Measurements from ENCODE around the gene CMC2. TPM values are rescaled to one million over a fixed set of nuclear protein-coding genes. Genes with fewer than 3 reads are reported as not detected.

CMC2 gene
- total and polyA plus RNA-seq, 9 of the 15 experiments (the other 6 are each of a cell fraction or from before 2014, with no cell fraction given): 122 to 501 (median 172) TPM

GRCh38 chr16:81006211-81006812, 373 bp downstream of the CMC2 start (continued):
- TF ChIP-seq KLF13 (tag; IDR thresholded peaks at IDR 0.05; ENCODE audit: borderline replicate concordance, low read depth) (peak; percentile 34; the same call in 1 of the 2 replicates), PBX2 (CRISPR knock-in tag; IDR thresholded peaks at IDR 0.05; ENCODE audit: low read depth) (peak; percentile 74), PBX2 (tag; conservative IDR thresholded peaks at IDR 0.05; ENCODE audit: low read depth) (no peak; the same call in 1 of the 2 replicates), ERF (CRISPR knock-in tag; IDR thresholded peaks at IDR 0.05) (peak; percentile 85; the same call in 1 of the 2 replicates), HDAC1 (IDR thresholded peaks at IDR 0.05) (peak in 1 of 2 experiments; percentile 95; a peak in 2 of 4 replicates), NR3C1 (CRISPR knock-in tag; IDR thresholded peaks at IDR 0.05) (0 out of 2 replicates have a peak, but pooled peaks have one; percentile 87), FOXK1 (CRISPR knock-in tag; IDR thresholded peaks at IDR 0.05; ENCODE audit: borderline replicate concordance) (peak; percentile 40; the same call in 1 of the 2 replicates), ZNF76 (CRISPR knock-in tag; IDR thresholded peaks at IDR 0.05; ENCODE audit: borderline replicate concordance) (0 out of 2 replicates have a peak, but pooled peaks have one; percentile 67), XRCC5 (IDR thresholded peaks at IDR 0.05; ENCODE audit: low read depth, low read length) (0 out of 2 replicates have a peak, but pooled peaks have one; percentile 29), POLR2B (IDR thresholded peaks at IDR 0.05; ENCODE audit: low read depth, partially characterized antibody) (peak; percentile 74), TAF7 (tag; IDR thresholded peaks at IDR 0.05) (peak; percentile 70), SAFB (IDR thresholded peaks at IDR 0.05; ENCODE audit: borderline replicate concordance, low read depth, low read length) (0 out of 2 replicates have a peak, but pooled peaks have one; percentile 12), NKRF (IDR thresholded peaks at IDR 0.05; ENCODE audit: borderline replicate concordance) (peak; percentile 82), KAT7 (CRISPR knock-in tag; IDR thresholded peaks at IDR 0.05; ENCODE audit: borderline replicate concordance) (peak; percentile 85; the same call in 1 of the 2 replicates), RBBP5 (IDR thresholded peaks at IDR 0.05; ENCODE audit: borderline replicate concordance, insufficient read depth, low read length, poor library complexity, severe bottlenecking) (peak; percentile 87), HMGN3 (IDR thresholded peaks at IDR 0.05; ENCODE audit: borderline replicate concordance, extremely low read depth, insufficient read length, low read depth, low read length) (peak; percentile 86), CAMTA2 (CRISPR knock-in tag; conservative IDR thresholded peaks at IDR 0.05) (0 out of 2 replicates have a peak, but pooled peaks have one; percentile 8), MAFG (tag; conservative IDR thresholded peaks at IDR 0.05) (no peak), ETV5 (CRISPR knock-in tag; IDR thresholded peaks at IDR 0.05; ENCODE audit: low read depth) (peak; percentile 67; the same call in 1 of the 2 replicates), CHD1 (IDR thresholded peaks at IDR 0.05; ENCODE audit: low read length) (peak; percentile 78)
- TF ChIP-seq, protein P1, sequence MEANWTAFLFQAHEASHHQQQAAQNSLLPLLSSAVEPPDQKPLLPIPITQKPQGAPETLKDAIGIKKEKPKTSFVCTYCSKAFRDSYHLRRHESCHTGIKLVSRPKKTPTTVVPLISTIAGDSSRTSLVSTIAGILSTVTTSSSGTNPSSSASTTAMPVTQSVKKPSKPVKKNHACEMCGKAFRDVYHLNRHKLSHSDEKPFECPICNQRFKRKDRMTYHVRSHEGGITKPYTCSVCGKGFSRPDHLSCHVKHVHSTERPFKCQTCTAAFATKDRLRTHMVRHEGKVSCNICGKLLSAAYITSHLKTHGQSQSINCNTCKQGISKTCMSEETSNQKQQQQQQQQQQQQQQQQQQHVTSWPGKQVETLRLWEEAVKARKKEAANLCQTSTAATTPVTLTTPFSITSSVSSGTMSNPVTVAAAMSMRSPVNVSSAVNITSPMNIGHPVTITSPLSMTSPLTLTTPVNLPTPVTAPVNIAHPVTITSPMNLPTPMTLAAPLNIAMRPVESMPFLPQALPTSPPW (CRISPR knock-in tag; IDR thresholded peaks at IDR 0.05): no peak
